Endothelial cell of umbilical vein (primary cell): ENCODE results near the gene LBR. TPM values are rescaled to one million over a fixed set of nuclear protein-coding genes. Genes with fewer than 3 reads are reported as not detected.

Experiments used
- BruUV-seq: library from RNA; stranded (reverse); fragments of 400-500 nt; replicated peaks from 2 replicates; lab custom pipeline; 2021; lab: Mats Ljungman, UMichigan
- CTCF ChIA-PET: fragments of 300-600, 350-600 bp; sonication (Branson Sonifier 250); formaldehyde crosslinking; loops from one replicate; lab custom pipeline; 2021; ENCODE audit warnings: antibody characterized with exemption, inconsistent platforms; lab: Charles Lee
- POLR2A ChIA-PET: fragments of 300-600, 350-600 bp; sonication (Branson Sonifier 250); formaldehyde crosslinking; loops from one replicate; lab custom pipeline; 2021; ENCODE audit warnings: antibody characterized with exemption, inconsistent platforms; lab: Charles Lee
- DNase-seq: peaks from one replicate; pipeline ENCODE4 v3.0.0-alpha.2; 2011; ENCODE audit warnings: low read depth, low spot score
- FAIRE-seq: peaks from 2 replicates; lab custom pipeline; 2011; peaks lifted over from hg19 to GRCh38; lab: Jason Lieb, UNC
- H2AFZ ChIP-seq: 2 replicates; pipeline ENCODE4 v1.6.0; 2012; ENCODE audit warnings: low read depth, low read length, control low read depth, inconsistent platforms
- H3K27ac ChIP-seq: 2 replicates; pipeline ENCODE4 v1.5.1; 2011; ENCODE audit warnings: low read depth, mild to moderate bottlenecking, control low read depth, low read length, moderate library complexity; ENCODE audit not compliant: insufficient read depth
- H3K27me3 ChIP-seq, 2 experiments: 2 replicates each; pipeline versions ENCODE4 v1.6.0 to v1.6.1; 2011; ENCODE audit warnings: low read length in 2 of 2, mixed read lengths in 1 of 2; ENCODE audit not compliant: control insufficient read depth in 2 of 2, insufficient read depth in 2 of 2
- H3K36me3 ChIP-seq, 2 experiments: 2 replicates in 1 of 2; 3 replicates in 1 of 2; pipeline ENCODE4 v1.5.1; 2011; ENCODE audit warnings: low read length in 2 of 2, mild to moderate bottlenecking in 1 of 2, moderate library complexity in 1 of 2; ENCODE audit not compliant: control insufficient read depth in 2 of 2, insufficient read depth in 2 of 2; ENCODE audit errors: extremely low read depth in 1 of 2
- H3K4me1 ChIP-seq: 3 replicates; pipeline ENCODE4 v1.5.1; 2011; ENCODE audit warnings: mild to moderate bottlenecking, low read length; ENCODE audit not compliant: control insufficient read depth, insufficient read depth; ENCODE audit errors: extremely low read depth
- H3K4me2 ChIP-seq: 2 replicates; pipeline ENCODE4 v1.6.1; 2011; ENCODE audit warnings: low read length, control low read depth, mixed read lengths; ENCODE audit not compliant: insufficient read depth
- H3K4me3 ChIP-seq, 3 experiments: fragments of 200-600 bp in 1 of 3; sonication (generic), shearing (Covaris generic) in 1 of 3; replicated peaks in 1 of 3; 2 replicates each; pipeline ENCODE4 v1.5.1; 2011 to 2016; ENCODE audit warnings: control low read depth in 3 of 3, low read length in 3 of 3, mild to moderate bottlenecking in 2 of 3, inconsistent platforms in 1 of 3, low read depth in 1 of 3, moderate library complexity in 1 of 3; ENCODE audit not compliant: insufficient read depth in 1 of 3
- H3K79me2 ChIP-seq: 2 replicates; pipeline ENCODE4 v1.6.0; 2012; ENCODE audit warnings: low read length, inconsistent platforms; ENCODE audit not compliant: control insufficient read depth, insufficient read depth
- H3K9ac ChIP-seq: replicated peaks from 2 replicates; pipeline ENCODE3; 2011; ENCODE audit warnings: low read length, control low read depth; ENCODE audit not compliant: insufficient read depth; ENCODE audit errors: extremely low read depth
- H3K9me1 ChIP-seq: replicated peaks from 3 replicates; pipeline ENCODE4 v1.6.0; 2011; ENCODE audit warnings: mild to moderate bottlenecking, low read length; ENCODE audit not compliant: control insufficient read depth, insufficient read depth; ENCODE audit errors: extremely low read depth
- H3K9me3 ChIP-seq: replicated peaks from 2 replicates; pipeline ENCODE4 v1.5.1; 2012; ENCODE audit warnings: low read length, inconsistent platforms; ENCODE audit not compliant: control insufficient read depth, insufficient read depth
- H4K20me1 ChIP-seq: replicated peaks from 2 replicates; pipeline ENCODE3; 2011; ENCODE audit warnings: mild to moderate bottlenecking, low read length; ENCODE audit not compliant: control insufficient read depth, insufficient read depth; ENCODE audit errors: extremely low read depth
- CTCF ChIP-seq, 2 donors: IDR thresholded peaks; 1 replicate in 1 of 2; 2 replicates in 1 of 2; pipeline ENCODE4 v1.5.1; 2011; ENCODE audit warnings: low read length in 2 of 2, mild to moderate bottlenecking in 2 of 2, moderate library complexity in 2 of 2, control low read depth in 1 of 2, inconsistent platforms in 1 of 2, low read depth in 1 of 2; ENCODE audit not compliant: insufficient read depth in 1 of 2; ENCODE audit errors: extremely low read depth in 1 of 2
- EZH2 ChIP-seq: IDR thresholded peaks from 2 replicates; pipeline ENCODE4 v1.6.1; 2012; ENCODE audit warnings: borderline replicate concordance, low read depth, mild to moderate bottlenecking, moderate library complexity, low read length, inconsistent platforms; ENCODE audit not compliant: severe bottlenecking
- FOS ChIP-seq: IDR thresholded peaks from 2 replicates; pipeline ENCODE4 v1.6.1; 2011; ENCODE audit warnings: mild to moderate bottlenecking, low read length, moderate library complexity, borderline replicate concordance; ENCODE audit not compliant: insufficient read depth
- GATA2 ChIP-seq: IDR thresholded peaks from 2 replicates; pipeline ENCODE4 v1.7.0; 2011; ENCODE audit warnings: low read depth, mild to moderate bottlenecking, moderate library complexity, mixed read lengths, low read length; ENCODE audit not compliant: insufficient read length, insufficient read depth
- JUN ChIP-seq: IDR thresholded peaks from 2 replicates; pipeline ENCODE4 v1.6.1; 2011; ENCODE audit warnings: borderline replicate concordance, low read depth; ENCODE audit not compliant: insufficient read length, insufficient read depth
- MAX ChIP-seq: IDR thresholded peaks from 2 replicates; pipeline ENCODE4 v1.6.1; 2011; ENCODE audit not compliant: insufficient read depth, insufficient read length
- MYC ChIP-seq: IDR thresholded peaks from one replicate; pipeline ENCODE4 v1.6.1; 2011; ENCODE audit warnings: mild to moderate bottlenecking, low read depth, low read length
- POLR2A ChIP-seq: IDR thresholded peaks from 2 replicates; pipeline ENCODE4 v1.6.1; 2012; ENCODE audit warnings: low read depth, mild to moderate bottlenecking, control low read depth, low read length
- POLR2AphosphoS5 ChIP-seq: IDR thresholded peaks from 2 replicates; pipeline ENCODE4 v1.6.1; 2012; ENCODE audit warnings: low read depth, mild to moderate bottlenecking, control low read depth, low read length, moderate library complexity; ENCODE audit not compliant: insufficient read depth
- dilution Hi-C: fragments of 300-500 bp; cut with MboI; formaldehyde crosslinking; loops from one replicate; pipeline ENCODE4 v1.15.0; 2019; ENCODE audit warnings: low sequenced_read_pairs; ENCODE audit not compliant: extremely low pct_ligation_motif_present
- intact Hi-C: fragments of 100-400 bp; cut with micrococcal nuclease; formaldehyde crosslinking; loops from one replicate; pipeline ENCODE4 v1.10.0; 2022
- polyA plus RNA-seq, 4 experiments: library from polyadenylated mRNA; depleted of rRNA in 3 of 4; stranded (reverse) in 3 of 4; unstranded in 1 of 4; fragments of >200 nt; gene quantifications; 2 replicates each; pipeline versions ENCODE4 v1.2.1 to v1.2.3, GENCODE V29; 2011 to 2012; ENCODE audit warnings: missing spikeins in 1 of 4
- total RNA-seq: library from RNA; stranded (reverse); gene quantifications from 2 replicates; pipeline ENCODE4 v1.2.3, GENCODE V29; 2021

Gene LBR
- total and polyA plus RNA-seq, 2 donors (not counting 3 experiments of a cell fraction or from before 2014, with no cell fraction given), result 53.9 to 119 TPM

GRCh38 chr1:225446595-225446960 lies 18.7 kb upstream of the LBR start:
- Histone ChIP-seq H2AFZ (no peak overlapping the region), H4K20me1 (no peaks in the 10 kb centered on the region), H3K9me1 (no peaks in the 10 kb centered on the region), H3K4me2 (no peak overlapping the region), H3K4me3 (no peak overlapping the region), H3K27me3 (peaks cover 2% of the 10 kb centered on the region in 2 experiments), H3K27ac (no peak overlapping the region), H3K4me1 (peaks cover 37% of the 10 kb centered on the region), H3K79me2 (no peaks in the 10 kb centered on the region), H3K36me3 (no peaks in the 10 kb centered on the region), H3K9ac (no peak overlapping the region), H3K9me3 (no peaks in the 10 kb centered on the region)
- TF ChIP-seq POLR2AphosphoS5, result no peak
- dilution Hi-C loops, result no loop called here
- ChIA-PET CTCF (interaction anchor here (1.1 to 3.5 kb wide), 5 partner anchors 18 to 128 kb away, joined by 3 to 15 read pairs (median 4); no protein-coding TSS in a partner anchor), POLR2A (interaction anchor here (1.7 kb wide), 1 partner anchor 28 kb away, joined by 4 read pairs; no protein-coding TSS in a partner anchor)
- intact Hi-C loops, result no loop called here
- no TSS peak for BruUV-seq
- FAIRE-seq (no peak), DNase-seq (peak; percentile 44)

GRCh38 chr1:225445639-225446594 lies 18.1 kb upstream of the LBR start:
- BruUV-seq, result no TSS peak
- ChIA-PET CTCF (interaction anchor here (0.9 to 3.5 kb wide), 7 partner anchors 17 to 332 kb away, joined by 3 to 15 read pairs (median 4); partner anchors contain the start of gene SRP9), POLR2A (interaction anchor here (1.7 kb wide), 1 partner anchor 29 kb away, joined by 4 read pairs; no protein-coding TSS in a partner anchor)
- intact Hi-C loops (loop anchor here (1.0 kb wide), 2 partner anchors 18 to 21 kb away; partner anchors contain the start of gene LBR), dilution Hi-C loops (no loop called here)
- Histone ChIP-seq H4K20me1 (no peaks in the 10 kb centered on the region), H3K27ac (peak overlapping the region; percentile 78), H2AFZ (peak overlapping the region; percentile 31), H3K9me3 (no peaks in the 10 kb centered on the region), H3K9ac (peak overlapping the region; percentile 19), H3K4me2 (peak overlapping the region; percentile 61), H3K4me1 (peaks cover 37% of the 10 kb centered on the region), H3K9me1 (no peaks in the 10 kb centered on the region), H3K27me3 (peaks cover 2% of the 10 kb centered on the region in 2 experiments), H3K4me3 (no peak overlapping the region), H3K79me2 (no peaks in the 10 kb centered on the region), H3K36me3 (no peaks in the 10 kb centered on the region)
- FAIRE-seq (peak; percentile 67), DNase-seq (peak; percentile 48)
- TF ChIP-seq MYC (no peak), JUN (no peak), GATA2 (no peak), CTCF (IDR thresholded peaks at IDR 0.05; ENCODE audit: extremely low read depth in 1 of 2, insufficient read depth in 1 of 2, low read depth in 1 of 2, low read length in 2 of 2) (no peak), POLR2A (no peak), MAX (no peak), FOS (no peak), EZH2 (no peak), POLR2AphosphoS5 (no peak)
